SK-MEL-5 (cell line): ENCODE measurements around the gene PRPF19. TPM values are rescaled to one million over a fixed set of nuclear protein-coding genes. Genes with fewer than 3 reads are reported as not detected.
A peak's percentile ranks its signal among the peaks of the same experiment; 100 is the strongest.

Experiments used
- DNase-seq: peaks from one replicate; pipeline ENCODE4 v3.0.0-alpha.2; 2016; ENCODE audit warnings: low read depth, low spot score
- in situ Hi-C: cut with HindIII; loops from 2 replicates; pipeline ENCODE4 v1.10.0; 2016; ENCODE audit warnings: low sequenced_read_pairs, high pct_unique_total_duplicates, low pct_unique_long_range_greater_than_20kb
- total RNA-seq: library from RNA; depleted of rRNA; stranded (reverse); fragments of >200 nt; shearing (Covaris generic); gene quantifications from 2 replicates; pipeline ENCODE4 v1.2.3, GENCODE V29; 2014

The PRPF19 gene
- total RNA-seq, 1 experiment from 2014 or later, result 42.3 TPM

DNA sequence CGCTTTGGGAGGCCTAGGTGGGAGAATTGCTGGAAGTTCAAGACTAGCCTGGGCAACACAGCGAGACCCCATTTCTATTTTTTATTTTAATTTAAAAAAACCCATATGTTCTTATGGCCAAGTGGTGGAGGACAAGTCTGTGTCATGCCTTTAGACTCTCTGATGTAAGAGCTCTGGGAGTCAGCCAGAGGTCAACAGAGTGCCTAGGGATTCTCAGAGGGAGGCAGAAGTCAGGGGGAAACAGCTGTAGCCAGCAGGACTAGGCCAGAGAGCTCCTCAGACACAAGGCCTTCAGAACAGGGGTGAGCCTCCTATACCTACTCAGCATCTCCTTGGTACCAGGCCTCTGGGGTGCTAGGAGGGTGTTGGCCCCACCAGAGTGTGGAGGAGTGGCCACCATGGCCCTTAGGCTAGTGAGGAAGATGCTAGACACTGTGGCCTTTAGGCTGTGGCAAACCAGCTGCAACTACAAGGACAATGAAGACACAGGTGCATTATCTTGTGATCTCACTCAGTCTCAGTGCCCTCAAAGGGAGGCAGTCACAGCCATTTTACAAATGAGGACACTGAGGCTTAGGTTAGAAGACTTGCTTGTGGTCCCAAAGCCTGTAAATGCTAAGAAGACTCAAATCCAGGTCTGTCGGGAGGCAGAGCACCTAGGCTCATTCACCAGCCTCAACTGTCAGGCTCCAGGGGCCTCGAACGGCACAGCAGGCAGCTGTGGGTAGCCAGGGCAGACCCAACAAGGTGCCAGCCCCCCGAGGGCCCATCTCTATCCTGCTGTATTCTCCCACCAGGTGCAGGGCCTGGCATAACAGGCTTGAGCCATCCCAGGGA, 34.0 kb downstream of the PRPF19 start:
- DNase-seq, result no peak
- in situ Hi-C loops, result no loop called here

- in situ Hi-C loops, result no loop called here
- DNase-seq, result no peak
Observed at GRCh38 chr11:60871378-60872061, 34.9 kb downstream of the PRPF19 start.

DNA sequence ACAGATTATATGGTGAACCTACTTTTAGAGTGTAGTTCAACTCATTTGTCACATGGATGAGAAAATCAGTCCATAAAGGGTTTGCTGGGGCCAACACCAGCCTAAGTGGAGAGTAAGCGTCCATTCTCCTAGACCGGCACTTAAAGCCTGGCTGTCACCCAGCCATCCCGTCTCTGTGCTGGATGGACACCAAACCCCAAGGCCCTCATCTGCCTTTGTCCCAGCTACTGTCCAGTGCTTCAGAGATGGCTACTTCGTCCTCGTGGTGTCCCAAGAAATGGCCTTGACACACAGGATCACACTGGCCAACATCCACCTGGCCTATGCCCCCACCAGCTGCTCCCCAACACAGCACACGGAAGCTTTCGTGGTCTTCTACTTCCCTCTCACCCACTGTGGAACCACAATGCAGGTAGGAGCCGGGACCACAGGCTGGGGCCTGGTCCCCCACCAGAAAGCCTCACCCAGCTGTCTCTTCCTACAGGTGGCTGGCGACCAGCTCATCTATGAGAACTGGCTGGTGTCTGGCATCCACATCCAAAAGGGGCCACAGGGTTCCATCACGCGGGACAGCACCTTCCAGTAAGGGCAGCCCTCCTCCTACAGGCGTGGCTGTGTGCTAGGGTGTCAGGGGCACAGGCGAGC, 35.5 kb downstream of the PRPF19 start:
- in situ Hi-C loops, result no loop called here
- DNase-seq, result no peak

- in situ Hi-C loops, result no loop called here
- no peak for DNase-seq
Observed at GRCh38 chr11:60870276-60870675, 36.1 kb downstream of the PRPF19 start.

- in situ Hi-C loops, result no loop called here
- no peak for DNase-seq
Observed at GRCh38 chr11:60869451-60869825, 36.9 kb downstream of the PRPF19 start.

- no peak for DNase-seq
- in situ Hi-C loops, result no loop called here
Observed at GRCh38 chr11:60868682-60869450, 37.5 kb downstream of the PRPF19 start.

- in situ Hi-C loops, result no loop called here
- DNase-seq, result no peak
Observed at GRCh38 chr11:60867871-60868681, 38.3 kb downstream of the PRPF19 start.

DNA sequence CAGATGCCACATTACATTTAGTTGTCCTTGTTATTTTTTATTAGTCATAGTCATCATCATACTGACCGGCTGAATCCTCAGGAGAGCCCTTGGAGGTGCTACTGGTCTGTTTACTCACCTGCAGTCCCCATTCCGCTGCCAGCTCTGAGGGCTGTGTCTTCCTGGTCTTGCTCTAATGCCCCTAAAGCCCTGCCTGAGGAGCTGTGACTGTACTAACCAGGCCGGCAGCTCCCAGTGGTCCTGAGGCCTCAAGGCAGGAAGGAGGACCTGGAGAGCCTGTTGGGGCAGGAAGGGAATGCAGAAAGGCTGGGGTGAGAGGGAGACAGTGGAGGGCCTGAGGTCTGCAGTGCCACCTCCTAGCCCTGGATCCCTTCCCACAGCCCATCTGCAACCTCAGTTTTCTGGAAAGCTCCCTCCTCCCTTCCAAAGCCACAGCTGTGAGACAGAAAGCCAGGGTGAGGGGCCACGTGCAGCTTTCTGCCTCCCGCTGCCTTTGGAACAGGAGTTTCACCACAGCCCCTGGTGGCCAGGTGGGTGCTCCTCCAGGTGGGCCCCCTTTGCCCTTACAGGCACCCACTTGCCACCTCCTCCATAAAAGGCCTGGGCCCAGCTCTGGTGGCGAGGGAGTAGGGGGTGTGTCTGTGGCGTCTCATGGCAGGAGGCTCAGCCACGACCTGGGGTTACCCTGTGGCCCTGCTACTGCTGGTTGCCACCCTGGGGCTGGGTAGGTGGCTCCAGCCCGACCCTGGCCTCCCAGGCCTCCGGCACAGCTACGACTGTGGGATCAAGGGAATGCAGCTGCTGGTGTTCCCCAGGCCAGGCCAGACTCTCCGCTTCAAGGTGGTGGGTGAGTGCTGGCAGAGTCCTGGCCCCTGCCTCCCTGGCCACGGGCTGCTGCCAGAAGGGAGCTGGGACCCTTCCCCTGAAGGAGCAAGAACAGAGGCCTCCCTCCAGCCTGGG, 39.2 kb downstream of the PRPF19 start, which contains the start of gene ZP1:
Gene ZP1 (plus strand): TSS at position 632 of the 960 bp plus-strand sequence. CDS start 20 bp downstream, at position 652.
- DNase-seq, result no peak
- in situ Hi-C loops, result no loop called here

- DNase-seq, result no peak
- in situ Hi-C loops, result no loop called here
Observed at GRCh38 chr11:60864856-60865513, 41.4 kb downstream of the PRPF19 start.

- no peak for DNase-seq
- in situ Hi-C loops, result no loop called here
Observed at GRCh38 chr11:60863550-60864521, 42.5 kb downstream of the PRPF19 start.

DNA sequence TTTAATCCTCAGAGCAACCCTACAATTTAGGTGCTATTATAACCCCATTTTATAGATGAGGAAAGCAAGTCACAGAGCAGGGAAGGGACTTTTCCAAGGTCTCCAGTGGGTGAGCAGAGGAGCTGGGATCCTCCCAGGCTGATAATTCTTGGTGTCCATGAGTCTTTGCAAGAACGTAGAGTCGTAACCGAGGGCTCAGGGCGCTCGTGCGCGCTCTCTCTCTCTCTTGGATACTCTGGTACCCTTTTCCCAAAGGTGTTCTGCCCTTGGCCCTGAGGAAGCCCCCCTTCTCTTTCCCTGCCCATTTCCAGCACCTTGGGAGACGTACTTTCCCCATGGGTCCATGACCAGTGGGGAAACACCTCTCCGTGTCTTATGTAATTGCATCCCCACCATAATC, 44.2 kb downstream of the PRPF19 start:
- in situ Hi-C loops, result no loop called here
- no peak for DNase-seq

GRCh38 chr11:60860943-60861342, 45.4 kb downstream of the PRPF19 start:
- in situ Hi-C loops, result no loop called here
- no peak for DNase-seq

- peak; percentile 58 for DNase-seq
Observed at GRCh38 chr11:60859616-60860250, 46.7 kb downstream of the PRPF19 start.

More at GRCh38 chr11:60859616-60860250, 46.7 kb downstream of the PRPF19 start:
- in situ Hi-C loops, result no loop called here
